GM19328 (cell line): ENCODE results near the gene ELN.

ENCODE experiments used
- ATAC-seq: cut with Tn5 transposase; IDR thresholded peaks from one replicate; pipeline ENCODE4 v1.9.1; 2021; ENCODE audit warnings: mild to moderate bottlenecking, moderate library complexity; ENCODE audit not compliant: unreplicated experiment

Gene ELN

DNA sequence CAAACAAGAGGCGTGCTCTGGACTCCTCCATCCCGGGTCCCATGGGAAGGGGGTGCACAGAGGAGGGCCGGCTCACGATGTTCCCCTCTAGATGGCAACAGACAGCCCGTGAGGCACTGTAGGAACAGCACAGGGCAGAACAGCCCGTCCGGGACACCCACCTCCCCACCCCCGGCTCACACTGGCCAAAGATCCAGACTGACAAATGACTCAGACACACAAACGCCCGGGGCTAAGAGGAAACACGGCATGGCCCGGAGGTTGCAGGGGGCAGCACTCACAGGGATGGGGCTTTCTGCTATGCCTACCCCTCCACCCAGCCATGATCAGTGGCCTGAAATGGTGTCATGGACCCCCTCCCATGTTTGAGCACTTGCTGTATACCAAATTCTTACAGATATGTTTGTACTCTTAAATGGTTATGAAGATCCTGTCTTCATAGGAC, 4.9 kb upstream of the ELN start:
- ATAC-seq = no peak

GRCh38 chr7:74023786-74024185, 4.2 kb upstream of the ELN start:
- no peak for ATAC-seq

GRCh38 chr7:74025146-74025545, 2.8 kb upstream of the ELN start:
- no peak for ATAC-seq

- ATAC-seq = no peak
These were observed 2.2 kb upstream of the ELN start for GRCh38 chr7:74025730-74026129.

DNA sequence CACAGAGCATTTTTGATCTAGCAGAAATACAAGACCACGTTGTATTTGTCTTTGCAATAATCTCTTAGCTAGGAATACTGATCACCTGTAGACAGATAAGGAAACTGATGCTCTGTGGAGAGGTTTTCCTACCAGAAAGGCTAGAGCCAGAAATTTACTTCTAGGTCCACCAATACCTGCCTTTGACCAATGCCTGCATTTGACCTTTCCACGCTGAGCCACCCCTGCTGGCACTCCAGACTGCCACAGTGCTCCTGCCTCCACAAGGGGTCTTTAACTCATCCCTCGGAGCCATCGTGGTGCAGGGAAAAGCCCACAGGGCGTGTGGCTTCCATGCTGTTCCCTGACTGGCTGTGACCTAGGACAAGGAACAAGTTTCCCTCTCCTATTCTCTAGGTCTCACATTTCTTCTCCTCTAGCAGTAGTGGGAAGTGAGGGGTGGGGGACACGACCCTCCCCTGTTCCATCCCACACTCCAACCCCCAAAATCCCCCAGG, 1.5 kb upstream of the ELN start:
- ATAC-seq = no peak

GRCh38 chr7:74026903-74027682, 880 bp upstream of the ELN start:
- no peak for ATAC-seq

DNA sequence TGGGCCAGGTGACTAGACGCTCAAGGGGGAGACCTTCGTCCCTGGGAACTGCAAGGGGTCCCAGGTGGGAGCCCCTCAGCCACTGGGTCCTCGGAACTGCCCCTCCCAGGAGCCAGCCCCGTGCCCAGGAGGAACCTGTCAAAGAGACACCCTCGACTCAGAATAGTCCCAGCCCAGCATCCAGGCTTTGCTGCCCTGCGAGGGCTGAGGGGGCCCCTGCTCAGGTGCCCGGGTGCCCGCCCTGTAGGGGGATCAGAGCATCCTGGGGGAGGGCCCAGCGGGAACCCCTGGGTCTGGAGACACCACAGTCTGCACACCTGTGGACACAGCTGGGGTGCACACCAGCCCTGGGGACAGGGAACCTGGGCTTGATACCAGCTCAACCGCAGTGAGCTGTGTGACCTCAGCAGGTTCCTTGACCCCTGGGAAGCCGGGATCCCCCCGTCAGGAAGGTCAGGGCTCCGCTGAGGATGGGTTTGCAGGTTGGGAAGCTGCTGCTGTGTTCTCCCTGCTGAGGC, 407 bp downstream of the ELN start:
- no peak for ATAC-seq

- no peak for ATAC-seq
These were observed 1.3 kb downstream of the ELN start for GRCh38 chr7:74029089-74029785.

- ATAC-seq = no peak
These were observed 2.0 kb downstream of the ELN start for GRCh38 chr7:74029991-74030415.

DNA sequence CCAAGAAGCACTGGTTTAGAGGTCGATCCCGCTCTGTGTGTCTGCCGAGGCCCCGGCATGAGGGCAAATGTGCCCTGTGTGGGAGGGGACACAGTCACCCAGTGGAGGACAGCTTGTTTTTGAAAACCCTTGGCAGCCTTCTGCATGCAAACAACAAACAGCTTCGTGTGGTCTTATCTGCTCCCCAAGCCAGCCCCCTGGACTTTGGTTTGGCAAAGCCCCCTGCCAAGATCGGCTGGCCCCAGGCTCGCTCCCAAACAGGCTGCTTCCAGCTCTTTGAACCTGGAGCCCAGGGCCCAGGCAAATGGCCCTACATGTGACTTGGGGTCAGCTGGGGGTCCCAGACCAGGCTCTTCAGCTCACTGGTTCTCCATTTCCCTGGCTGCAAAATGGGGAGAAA, 2.9 kb downstream of the ELN start:
- ATAC-seq = no peak

DNA sequence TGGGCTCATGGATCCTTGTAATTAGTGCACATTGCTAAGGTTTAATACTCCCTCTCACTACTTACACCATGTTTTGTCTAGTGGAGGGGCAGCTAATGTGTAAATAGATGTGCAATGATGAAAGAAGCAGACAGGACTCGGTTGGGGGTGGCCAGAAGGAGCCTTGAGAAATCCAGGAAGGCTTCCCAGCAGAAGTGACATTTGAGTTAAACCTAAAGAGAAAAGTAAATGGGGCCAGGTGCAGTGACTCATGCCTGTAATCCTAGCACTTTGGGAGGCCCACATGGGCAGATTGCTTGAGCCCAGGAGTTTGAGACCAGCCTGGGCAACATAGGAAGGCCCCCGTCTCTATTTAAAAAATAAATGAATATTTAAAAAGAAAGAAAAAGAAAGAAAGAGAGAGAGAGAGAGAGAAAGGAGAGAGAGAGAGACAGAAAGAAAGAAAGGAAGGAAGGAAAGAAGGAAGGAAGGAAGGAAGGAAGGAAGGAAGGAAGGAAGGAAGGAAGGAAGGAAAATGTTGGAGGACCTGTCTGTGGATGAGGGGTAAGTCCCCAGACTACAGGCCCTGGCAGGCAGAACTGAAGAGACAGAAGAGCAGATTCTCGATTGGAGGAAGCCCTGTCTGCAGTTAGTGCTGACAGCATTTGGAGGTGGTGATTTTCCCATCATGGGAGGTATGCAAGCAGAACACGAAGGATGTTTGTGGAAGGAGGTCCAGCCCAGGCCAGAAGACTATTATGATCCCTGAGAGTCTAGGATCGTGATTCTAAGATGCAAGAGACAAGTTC, 3.6 kb downstream of the ELN start:
- ATAC-seq = no peak

- ATAC-seq = no peak
These were observed 4.2 kb downstream of the ELN start for GRCh38 chr7:74032191-74032490.

DNA sequence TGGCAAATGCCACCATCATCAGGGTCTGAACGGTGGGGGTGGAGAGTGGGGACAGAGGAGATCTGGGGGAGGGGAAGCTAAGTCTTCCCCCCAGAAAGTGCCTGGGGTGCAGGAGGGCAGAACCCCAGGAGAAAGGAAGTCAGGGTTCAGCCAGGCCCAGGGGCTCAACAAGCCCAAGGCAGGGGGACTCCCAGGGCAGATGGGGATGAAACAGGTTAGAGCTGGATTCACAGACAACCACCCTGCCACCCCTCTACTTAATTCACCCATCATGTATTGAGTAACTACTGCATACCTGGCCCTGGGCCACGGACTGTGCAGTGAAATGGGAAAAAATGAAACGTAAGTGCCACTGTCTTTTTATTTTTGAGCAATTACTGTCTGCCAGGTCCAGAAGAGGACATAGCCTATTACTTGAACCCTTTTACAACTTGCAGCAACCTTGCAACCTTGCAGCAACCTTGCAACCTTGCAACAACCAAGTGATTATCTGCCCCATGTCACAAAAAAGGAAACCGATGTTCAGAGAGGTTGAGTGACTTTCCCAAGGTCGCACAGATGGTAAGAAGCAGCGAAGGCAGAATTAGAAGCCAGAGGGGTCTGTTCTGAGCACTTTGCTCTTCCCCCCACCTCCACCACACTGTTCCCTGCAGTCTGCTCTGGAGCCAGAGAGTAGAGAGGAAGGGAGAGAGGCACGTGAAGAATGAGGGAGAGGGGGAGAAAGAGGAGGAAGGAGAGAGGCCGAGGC, 4.8 kb downstream of the ELN start:
- ATAC-seq = no peak

GRCh38 chr7:74033372-74034311, 5.7 kb downstream of the ELN start:
- ATAC-seq = no peak

GRCh38 chr7:74037609-74038008, 9.6 kb downstream of the ELN start:
- no peak for ATAC-seq

GRCh38 chr7:74038194-74038961, 10.4 kb downstream of the ELN start:
- no peak for ATAC-seq

DNA sequence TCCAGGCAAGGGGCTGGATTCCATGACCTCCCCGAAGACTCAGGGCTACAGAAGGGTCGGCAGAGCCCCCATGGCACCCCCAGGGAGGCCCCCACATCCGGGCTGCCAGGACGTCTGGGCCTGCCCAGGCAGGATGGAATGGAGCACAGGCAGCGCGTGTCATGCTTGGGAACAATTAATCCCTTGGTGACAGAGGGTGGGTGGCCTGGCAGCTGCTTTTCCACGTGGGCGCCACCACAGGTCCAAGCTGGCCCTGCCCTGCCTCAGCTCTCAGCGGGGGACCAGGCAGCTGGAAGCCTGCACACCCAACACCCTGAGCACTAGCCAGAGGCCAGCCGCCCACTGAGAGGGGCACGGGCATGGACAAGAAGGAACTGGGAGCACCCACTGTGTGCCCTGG, 11.4 kb downstream of the ELN start:
- no peak for ATAC-seq

DNA sequence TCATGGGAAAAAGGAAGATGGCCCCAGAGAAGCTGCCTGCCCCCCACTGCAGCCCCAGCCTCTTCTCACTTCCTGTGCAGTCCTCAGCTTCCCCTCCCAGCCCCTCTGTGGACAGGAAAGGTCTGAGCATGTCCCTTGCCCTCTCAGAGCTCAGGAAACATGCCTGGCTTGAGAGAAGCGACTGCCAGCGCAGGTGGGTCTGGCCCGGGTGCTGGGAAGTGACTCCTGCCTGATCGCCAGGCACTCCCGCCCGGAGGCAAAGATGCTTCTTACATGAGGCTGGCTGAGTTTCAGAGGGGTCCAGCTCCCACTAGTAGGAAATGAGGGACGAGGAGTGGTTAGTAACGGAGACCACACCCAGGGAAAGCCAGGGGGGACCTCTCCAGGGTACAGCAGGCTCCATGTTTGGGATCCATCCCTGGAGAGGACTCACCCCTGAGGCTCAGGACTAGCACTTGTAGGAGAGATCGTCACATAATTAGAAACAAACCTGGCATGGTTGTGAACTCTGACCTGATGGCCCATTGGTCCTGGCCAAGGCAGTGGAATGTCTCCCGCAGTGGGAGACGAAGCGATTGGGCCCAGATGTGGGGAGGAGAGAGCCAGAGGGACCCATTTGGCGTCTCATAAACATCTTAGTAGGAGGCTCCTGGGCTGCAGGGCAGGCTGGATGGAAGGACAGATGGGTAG, 12.3 kb downstream of the ELN start:
- ATAC-seq = no peak
